Retinal pigment epithelial cell (primary cell): ENCODE results near the gene VIT.

Source experiments
- DNase-seq: peaks from one replicate; pipeline ENCODE4 v3.0.0-alpha.2; 2010; ENCODE audit warnings: low read depth
- H3K4me3 ChIP-seq: 2 replicates; pipeline ENCODE4 v1.5.1; 2011; ENCODE audit warnings: mild to moderate bottlenecking, low read length, control low read depth, moderate library complexity
- CTCF ChIP-seq: conservative IDR thresholded peaks from 2 replicates; pipeline ENCODE4 v1.5.1; 2011; ENCODE audit warnings: low read depth, low read length, control low read depth, inconsistent platforms

Gene VIT

GRCh38 chr2:36741188-36741837 lies 44.8 kb downstream of the VIT start:
- no peak overlapping the region for H3K4me3 ChIP-seq
- DNase-seq, result no peak
- no peak for TF ChIP-seq CTCF

- no peak for DNase-seq
- TF ChIP-seq CTCF, result no peak
- H3K4me3 ChIP-seq, result no peak overlapping the region
Measured at GRCh38 chr2:36743954-36744353, 47.4 kb downstream of the VIT start.

GRCh38 chr2:36748166-36748565 lies 51.7 kb downstream of the VIT start:
- H3K4me3 ChIP-seq, result no peak overlapping the region
- DNase-seq, result no peak
- no peak for TF ChIP-seq CTCF

DNA sequence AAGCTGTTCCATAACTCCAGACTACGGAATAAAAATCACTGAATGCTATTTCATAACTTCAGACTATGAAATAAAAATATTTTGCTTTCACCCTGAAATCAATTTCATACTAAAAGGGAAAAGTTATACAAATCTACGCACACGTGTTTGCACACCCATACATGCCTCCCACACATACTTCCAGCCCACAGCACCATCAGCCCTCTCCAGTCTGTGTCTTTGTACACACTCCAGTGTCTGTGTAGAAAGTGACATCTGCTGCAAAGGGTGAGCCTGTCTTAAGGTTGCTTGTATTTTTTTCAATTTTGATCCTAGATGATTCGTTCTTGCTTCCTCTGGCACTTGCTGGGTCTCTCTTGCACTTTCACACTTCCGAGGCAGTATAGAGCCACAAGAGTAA lies 53.6 kb downstream of the VIT start:
- no peak overlapping the region for H3K4me3 ChIP-seq
- no peak for TF ChIP-seq CTCF

DNA sequence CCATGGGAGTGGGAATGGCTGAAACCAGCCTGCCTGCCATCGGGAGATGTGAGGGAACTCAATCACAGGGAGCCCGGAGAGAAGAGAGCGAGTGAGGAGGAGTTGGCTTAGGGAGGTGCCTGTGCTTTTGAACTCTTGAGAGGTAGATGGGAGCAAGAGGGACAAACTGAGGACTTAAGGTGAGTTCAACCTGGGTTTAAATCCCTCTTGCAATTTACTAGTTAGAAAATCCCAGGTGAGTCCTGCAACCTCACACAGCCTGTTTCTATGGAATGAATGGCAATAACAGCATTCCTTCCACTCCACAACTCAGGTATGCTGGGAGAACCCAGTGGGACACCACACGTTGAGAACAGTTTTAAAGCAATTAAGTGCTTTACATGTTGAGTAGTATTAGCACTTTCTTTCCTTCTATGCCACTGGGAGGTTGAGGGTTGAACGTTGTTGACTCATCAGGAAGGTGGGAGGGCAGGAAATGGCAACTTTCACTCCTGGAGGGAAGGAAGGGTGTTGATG lies 57.3 kb downstream of the VIT start:
- H3K4me3 ChIP-seq, result no peak overlapping the region
- DNase-seq, result no peak
- TF ChIP-seq CTCF, result no peak

More for the DNA sequence above, 53.6 kb downstream of the VIT start:
- no peak for DNase-seq

DNA sequence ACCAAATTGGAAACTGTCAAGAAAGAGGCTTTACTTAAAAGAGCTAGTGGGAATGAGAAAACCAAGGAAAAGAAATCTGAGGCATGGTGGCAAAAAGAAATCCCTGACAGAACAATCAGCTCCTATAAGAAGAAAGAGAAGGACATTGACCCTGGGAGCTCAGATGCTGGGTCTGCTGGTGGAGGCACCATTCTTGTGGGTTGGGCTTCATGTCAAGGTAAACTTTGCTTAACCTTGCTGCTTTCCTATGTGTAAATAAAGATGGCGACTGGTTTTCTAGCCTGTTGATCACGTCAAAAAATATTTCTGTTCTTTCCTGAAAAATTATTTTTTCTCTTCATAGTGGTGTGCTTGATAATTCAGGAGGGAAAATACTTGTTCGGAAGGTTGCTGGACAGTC lies 58.1 kb downstream of the VIT start:
- DNase-seq, result no peak
- no peak overlapping the region for H3K4me3 ChIP-seq
- no peak for TF ChIP-seq CTCF

- DNase-seq, result no peak
- TF ChIP-seq CTCF, result no peak
- H3K4me3 ChIP-seq, result no peak overlapping the region
Measured at GRCh38 chr2:36756438-36756837, 59.9 kb downstream of the VIT start.
